22Rv1 (cell line): ENCODE measurements around the gene OR52D1.

Experiments used
- CTCF ChIP-seq: fragments of 450-650 bp; IDR thresholded peaks from 2 replicates; pipeline ENCODE4 v1.5.1; 2017; ENCODE audit warnings: mild to moderate bottlenecking
- ZFX ChIP-seq: fragments of 450-650 bp; IDR thresholded peaks from 2 replicates; pipeline ENCODE4 v1.6.1; 2017; ENCODE audit warnings: antibody characterized with exemption, borderline replicate concordance

GRCh38 chr11:5449432-5449831 is 39.1 kb upstream of the OR52D1 start:
- TF ChIP-seq CTCF (no peak), ZFX (no peak)
